DOHH2 (cell line): ENCODE data around the gene IRAG1.

Source experiments
- CTCF ChIP-seq: fragments of 200-600 bp; sonication (generic); IDR thresholded peaks from one replicate; pipeline ENCODE4 v1.5.1; 2014; ENCODE audit warnings: antibody characterized with exemption, mild to moderate bottlenecking, low read depth, low read length; ENCODE audit not compliant: poor library complexity, severe bottlenecking
- EZH2phosphoT487 ChIP-seq: fragments of 200-600 bp; sonication (generic); IDR thresholded peaks from 2 replicates; pipeline ENCODE4 v1.6.1; 2017; ENCODE audit warnings: borderline replicate concordance, mild to moderate bottlenecking, antibody characterized with exemption, low read length, moderate library complexity, mixed read lengths

GRCh38 chr11:10658621-10659338, 34.8 kb downstream of the IRAG1 start:
- TF ChIP-seq CTCF, result no peak
- TF ChIP-seq EZH2phosphoT487, result no peak
